ENCODE results near the gene ILK.

DNA sequence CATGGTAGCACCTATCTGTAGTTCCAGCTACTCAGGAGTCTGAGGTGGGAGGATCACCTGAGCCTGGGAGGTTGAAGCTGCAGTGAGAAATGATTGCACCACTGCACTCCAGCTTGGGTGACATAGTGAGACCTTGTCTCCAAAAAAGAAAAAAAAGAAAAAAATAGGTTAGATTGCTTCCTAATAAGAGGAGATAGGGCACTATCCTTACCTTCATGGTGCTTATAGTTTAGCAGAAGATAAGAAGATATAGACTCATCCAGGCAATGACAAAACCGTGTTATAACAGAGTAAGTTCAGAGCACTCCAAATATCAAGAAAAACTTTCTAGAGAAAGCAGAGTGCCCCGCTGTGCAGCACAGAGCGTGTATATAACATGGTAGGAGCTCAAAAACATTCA is 42.3 kb upstream of the ILK start:
- TF ChIP-seq, protein P1, sequence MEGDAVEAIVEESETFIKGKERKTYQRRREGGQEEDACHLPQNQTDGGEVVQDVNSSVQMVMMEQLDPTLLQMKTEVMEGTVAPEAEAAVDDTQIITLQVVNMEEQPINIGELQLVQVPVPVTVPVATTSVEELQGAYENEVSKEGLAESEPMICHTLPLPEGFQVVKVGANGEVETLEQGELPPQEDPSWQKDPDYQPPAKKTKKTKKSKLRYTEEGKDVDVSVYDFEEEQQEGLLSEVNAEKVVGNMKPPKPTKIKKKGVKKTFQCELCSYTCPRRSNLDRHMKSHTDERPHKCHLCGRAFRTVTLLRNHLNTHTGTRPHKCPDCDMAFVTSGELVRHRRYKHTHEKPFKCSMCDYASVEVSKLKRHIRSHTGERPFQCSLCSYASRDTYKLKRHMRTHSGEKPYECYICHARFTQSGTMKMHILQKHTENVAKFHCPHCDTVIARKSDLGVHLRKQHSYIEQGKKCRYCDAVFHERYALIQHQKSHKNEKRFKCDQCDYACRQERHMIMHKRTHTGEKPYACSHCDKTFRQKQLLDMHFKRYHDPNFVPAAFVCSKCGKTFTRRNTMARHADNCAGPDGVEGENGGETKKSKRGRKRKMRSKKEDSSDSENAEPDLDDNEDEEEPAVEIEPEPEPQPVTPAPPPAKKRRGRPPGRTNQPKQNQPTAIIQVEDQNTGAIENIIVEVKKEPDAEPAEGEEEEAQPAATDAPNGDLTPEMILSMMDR (IDR thresholded peaks at IDR 0.05), result no peak
- TF ChIP-seq POLR2A (IDR thresholded peaks at IDR 0.05), result no peak

All from body of pancreas (tissue), 4 donors.